Activated gamma-delta T cell treated with Interleukin-2 at 50 U/mL for 16 hours (primary cell): ENCODE results near the gene BRME1.
"Not testable (repeated sequence)": the region's sequence is repeated elsewhere in the genome, so short reads cannot be mapped to it uniquely, and the experiment has no call there.

ENCODE experiments used
- DNase-seq: peaks from one replicate; pipeline ENCODE4 v3.0.0-alpha.2; 2020

BRME1 gene

GRCh38 chr19:13864667-13865570 is 41.0 kb downstream of the BRME1 start:
- DNase-seq, result no peak

DNA sequence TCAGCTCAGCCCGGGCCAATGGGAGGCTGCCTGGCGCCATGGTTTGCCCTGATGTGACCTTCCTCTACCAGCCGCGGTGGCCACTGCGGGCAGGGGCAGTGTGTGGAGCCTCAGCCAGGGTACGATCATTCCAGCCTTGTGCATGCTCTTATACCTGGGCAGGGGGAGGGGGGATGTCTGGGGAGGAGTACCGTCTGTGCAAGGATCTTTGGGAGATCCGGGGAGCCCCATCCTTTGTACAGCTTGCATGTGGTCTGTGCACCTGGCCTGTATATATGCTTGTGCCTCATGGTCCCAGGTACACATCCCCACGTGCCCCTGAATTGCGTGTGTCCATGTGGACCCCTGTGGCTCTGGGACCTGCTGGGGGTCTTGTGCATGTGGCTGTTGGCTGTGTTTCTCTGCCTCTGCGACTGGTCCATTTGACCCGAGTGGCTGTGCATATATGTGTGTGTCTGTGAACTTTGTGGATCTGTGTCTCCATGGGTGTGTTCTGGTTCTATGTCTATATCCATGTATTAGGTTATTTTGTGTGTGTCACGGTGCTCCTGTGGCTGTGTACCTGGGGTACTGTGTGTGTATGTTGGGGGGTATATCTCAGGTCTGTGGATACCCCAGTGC is 41.8 kb downstream of the BRME1 start:
- DNase-seq, result no peak

DNA sequence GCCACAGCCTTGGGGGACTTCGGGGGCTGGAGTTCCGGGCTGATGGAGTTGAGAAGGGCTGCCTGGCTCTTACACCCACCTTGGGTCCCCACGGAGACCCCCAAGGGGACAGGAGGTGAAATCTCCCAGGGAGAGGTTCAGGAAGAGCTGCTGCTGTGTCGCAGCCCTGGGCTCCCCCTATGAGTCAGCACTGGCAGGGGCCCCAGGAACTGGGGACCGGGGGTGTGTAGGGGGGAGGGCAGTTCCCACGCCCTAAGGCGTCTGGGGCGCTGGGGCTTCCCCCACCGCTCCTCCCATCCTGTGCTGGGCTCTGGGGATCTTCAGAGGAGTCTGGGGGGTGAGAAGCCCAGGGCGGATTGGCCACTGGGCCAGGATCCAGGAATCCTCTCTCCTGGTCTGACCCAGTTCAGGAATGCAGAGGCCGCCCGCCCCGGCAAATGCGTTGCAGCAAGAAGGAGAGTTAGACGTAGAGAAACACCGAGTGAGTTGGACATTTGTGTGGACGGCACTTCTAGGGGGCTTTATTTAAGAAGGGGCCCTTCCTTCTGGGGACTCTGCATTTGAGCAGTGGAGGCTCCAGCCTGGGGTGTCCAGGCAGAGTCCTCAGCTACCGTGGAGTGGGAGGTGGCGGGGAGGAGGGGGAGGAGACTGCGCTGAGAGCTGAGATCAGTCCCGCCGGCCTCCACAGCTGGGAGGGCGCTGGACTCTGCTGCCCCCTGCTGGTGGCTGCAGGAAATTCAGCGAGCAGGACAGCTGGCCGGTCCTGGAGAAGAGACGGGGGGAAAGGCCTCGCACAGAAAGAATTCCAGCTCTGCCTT is 44.0 kb downstream of the BRME1 start:
- peak; percentile 90 for DNase-seq

DNA sequence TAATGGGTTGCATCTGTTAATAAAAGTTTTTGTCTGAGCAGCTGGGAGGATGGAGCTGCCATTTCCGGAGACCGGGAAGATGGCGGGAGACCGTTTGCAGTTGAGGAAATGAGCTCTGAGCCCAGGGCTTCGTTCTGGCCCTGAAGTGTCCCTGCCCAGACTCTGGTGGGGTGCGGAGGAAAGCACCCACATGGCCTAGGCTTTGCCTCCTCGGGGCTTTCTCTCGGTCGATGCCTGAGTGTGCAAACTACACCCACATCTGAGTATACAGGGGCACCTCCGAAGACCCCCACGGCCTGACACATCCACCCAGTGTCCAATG is 44.6 kb downstream of the BRME1 start:
- DNase-seq, result no peak

GRCh38 chr19:13860679-13861391 is 45.1 kb downstream of the BRME1 start:
- no peak for DNase-seq

- DNase-seq, result no peak
Measured at GRCh38 chr19:13859361-13859880, 46.5 kb downstream of the BRME1 start.

GRCh38 chr19:13856497-13856896 is 49.4 kb downstream of the BRME1 start:
- no peak for DNase-seq

- DNase-seq, result not testable (repeated sequence)
Measured at GRCh38 chr19:13852171-13852707, 53.7 kb downstream of the BRME1 start.

DNA sequence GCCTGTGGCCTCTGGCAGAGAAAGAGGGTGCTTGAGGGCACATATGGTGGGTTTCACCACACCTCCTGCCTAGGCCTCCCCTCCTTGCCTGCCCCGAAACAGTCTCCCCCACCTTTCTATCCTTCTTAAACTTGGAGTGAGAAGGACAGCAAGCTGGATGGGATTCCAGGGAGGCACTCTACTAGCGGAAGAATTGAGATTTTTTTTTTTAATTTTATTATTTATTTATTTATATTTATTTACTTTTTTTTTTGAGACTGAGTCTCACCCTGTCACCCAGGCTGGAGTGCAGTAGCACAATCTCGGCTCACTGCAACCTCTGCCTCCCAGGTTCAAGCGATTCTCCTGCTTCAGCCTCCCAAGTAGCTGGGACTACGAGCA is 54.2 kb downstream of the BRME1 start:
- DNase-seq, result not testable (repeated sequence)

DNA sequence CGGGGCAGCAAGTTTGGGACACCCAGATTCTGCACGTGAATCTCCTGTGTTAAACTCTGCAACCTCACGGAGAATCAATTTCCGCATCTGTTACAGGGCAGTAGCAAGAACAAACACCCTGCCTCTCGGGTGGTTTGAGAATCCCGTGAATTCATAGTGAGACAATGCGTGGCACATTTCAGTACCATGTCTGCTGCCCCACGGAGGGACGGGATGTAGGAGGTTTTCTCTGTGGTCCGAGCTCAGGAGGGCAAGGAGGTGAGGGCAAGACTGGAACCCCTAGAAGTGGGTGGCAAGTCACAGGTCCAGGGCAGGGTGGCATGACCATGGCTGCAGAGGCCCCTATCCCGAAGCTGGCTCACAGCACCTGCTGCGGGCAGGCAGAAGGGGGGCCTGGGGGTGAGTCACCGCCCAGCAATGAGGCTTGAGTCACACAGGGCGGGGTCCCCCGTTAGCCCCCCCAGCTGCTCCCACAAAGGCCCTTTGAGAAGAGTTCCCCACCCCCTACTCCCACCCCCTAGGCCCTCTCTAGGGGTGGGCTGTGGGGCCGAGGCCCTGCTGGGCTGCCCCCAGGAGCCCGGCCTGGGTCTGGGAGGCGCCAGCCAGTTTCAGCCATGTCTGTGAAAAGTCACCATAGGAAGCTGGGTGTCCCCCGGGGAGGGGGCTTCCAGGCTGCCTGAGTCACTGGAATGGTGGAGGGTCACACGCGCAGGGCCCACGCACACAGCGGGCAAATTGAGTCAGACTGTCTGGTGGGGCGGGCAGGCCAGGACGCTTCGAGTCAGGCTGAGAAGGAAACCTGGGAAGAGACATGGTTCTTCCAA is 54.8 kb downstream of the BRME1 start:
- peak; percentile 74 for DNase-seq

GRCh38 chr19:13849991-13850909 is 55.7 kb downstream of the BRME1 start:
- peak; percentile 61 for DNase-seq

- DNase-seq, result no peak
Measured at GRCh38 chr19:13848798-13849676, 56.9 kb downstream of the BRME1 start.

GRCh38 chr19:13848340-13848677 is 57.6 kb downstream of the BRME1 start:
- DNase-seq, result no peak

GRCh38 chr19:13847407-13848339 is 58.2 kb downstream of the BRME1 start:
- DNase-seq, result peak; percentile 76

DNA sequence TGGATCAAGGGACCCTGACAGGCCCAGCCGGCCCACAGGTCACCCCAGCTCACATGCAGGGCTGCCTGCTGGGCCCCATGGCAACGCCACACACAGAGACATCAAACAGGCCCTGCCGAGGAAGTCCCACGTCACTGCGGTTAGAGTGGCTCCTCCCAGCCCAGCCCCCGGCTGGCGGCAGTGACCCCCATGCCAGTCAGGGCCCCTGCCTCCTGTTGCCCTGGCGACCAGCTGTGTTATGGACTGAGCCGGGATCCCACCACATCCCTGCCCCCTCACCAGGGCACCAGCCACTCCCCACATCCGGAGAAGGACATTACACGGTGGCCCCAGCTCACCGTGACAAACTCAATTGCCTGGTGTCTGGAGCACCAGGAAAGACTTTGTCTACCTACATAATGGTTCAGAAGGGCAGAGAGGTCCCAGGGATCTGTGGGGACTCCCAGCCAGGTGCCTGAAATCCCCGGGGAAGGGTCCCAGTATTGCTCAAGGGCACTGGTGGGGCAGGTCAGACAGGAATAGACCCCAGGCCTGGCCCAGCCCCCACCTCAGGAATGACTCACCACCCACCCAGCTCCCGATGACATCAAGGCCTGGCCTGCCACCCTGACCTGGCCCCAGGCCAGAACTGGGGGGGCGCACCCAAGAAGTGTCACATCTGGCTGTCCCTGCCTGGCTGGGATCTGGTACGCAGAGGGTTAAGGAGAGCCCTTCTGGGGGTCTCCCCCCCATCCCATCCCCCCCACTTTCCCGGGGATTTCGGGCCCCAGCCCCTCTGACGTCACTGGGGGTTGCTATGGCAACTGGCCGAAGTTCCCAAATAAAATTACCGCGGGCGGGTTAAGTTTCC is 59.1 kb downstream of the BRME1 start:
- peak; percentile 94 for DNase-seq

DNA sequence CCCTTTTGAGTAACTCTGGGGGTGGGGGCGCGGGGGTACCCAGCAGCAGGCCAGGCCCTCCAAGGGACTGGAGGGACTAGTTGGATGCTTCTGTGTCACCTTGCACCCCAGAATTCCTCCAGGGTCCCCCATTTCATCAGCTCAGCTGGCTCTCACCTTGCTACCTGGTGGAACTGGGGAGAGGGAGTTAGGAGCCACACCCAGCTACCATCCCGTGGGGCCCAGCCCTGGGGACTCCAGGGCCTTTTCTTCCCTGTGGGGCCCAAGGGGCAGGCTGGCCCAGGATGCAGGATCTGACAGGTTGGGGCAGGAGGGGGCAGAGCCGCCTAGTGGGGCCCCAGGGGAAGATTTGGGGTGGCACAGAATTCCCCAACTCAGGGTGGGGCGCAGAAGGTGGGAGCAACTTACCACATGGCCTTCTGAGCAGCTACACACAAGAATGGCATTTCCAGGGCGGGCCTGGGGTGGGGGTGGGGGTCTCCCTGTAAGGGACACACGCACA is 61.7 kb downstream of the BRME1 start:
- no peak for DNase-seq
